NCI-H1092 treated with DMSO at 0.1 percent for 48 hours (cell line): ENCODE data around the gene HYAL3.

Experiments used
- DNase-seq: peaks from one replicate; lab custom pipeline; 2025; lab: John Stamatoyannopoulos, UW

Gene HYAL3

GRCh38 chr3:50327943-50328691 lies 28.9 kb upstream of the HYAL3 start, which contains the start of gene TUSC2:
TSS of gene TUSC2 (minus strand) at chr3:50328223. CDS start at chr3:50328099, 124 bp downstream.
- peak; percentile 89 for DNase-seq

GRCh38 chr3:50327129-50327528 lies 27.9 kb upstream of the HYAL3 start:
- no peak for DNase-seq

DNA sequence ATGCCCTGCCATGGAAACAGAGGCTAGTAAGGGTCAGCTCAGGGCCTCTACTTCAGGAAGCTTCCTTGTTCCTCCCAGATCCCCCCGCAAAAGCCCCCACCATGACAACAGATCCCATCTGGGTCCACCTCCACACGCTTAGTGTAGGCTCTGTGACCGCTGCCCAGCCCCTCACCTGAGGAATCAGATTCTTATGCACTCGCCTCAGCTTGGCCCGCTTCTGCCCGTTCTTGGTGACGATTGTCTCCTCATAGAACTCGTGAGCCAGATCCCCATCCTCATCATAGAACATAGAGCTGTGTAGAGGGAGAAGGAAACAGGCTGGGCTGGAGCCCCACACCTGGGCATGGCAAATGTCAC lies 27.0 kb upstream of the HYAL3 start:
- no peak for DNase-seq

DNA sequence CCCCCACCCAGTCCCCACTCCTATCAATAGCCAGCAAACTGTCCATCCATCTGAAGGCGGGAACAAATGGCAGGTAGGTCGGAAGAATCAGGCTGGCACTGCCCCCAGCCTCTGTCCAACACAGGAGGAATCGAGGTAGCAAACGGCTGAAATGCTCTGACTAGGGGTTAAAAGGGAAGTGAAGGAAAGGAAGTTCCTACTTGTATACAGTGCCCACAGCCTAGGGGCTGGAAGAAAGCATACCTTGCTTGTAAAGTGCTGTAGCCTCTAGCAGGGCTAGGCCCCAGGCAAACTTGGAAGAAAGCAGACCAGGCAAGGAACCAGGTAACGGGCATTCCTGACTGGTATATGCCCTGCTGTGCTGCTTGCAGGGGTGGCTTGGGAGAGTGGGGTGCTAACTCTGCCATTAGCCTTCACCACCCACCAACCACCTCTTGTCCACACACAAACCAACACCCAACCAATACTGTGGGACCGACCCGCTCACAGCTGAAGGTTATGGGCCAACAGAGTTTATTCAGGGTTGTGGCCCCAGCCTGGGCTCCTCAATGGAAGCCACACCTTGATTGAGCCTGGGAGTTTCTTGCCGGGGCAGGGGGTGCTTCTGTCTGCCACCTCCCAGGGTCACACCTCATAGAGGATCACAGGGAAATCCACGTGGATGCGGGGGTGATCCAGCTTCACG lies 26.4 kb upstream of the HYAL3 start:
- no peak for DNase-seq

DNA sequence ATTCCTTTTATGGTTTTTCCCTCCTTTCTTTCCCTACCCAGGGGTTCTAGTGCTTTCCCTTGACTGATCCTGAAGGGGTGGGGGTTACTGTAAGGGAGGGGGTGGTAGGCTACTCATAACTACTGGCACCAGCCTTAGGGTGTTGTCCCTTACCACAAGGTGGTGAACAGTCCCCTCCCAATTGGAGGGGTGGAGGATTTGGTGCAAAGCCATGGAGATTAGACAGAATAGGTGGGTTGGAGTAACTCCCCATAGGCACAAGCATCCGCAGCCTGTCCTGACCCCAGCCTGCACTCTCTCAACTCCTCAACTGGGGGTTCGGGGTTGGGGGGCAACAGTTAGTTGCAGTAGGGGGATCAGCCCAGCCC lies 25.9 kb upstream of the HYAL3 start:
- no peak for DNase-seq

DNA sequence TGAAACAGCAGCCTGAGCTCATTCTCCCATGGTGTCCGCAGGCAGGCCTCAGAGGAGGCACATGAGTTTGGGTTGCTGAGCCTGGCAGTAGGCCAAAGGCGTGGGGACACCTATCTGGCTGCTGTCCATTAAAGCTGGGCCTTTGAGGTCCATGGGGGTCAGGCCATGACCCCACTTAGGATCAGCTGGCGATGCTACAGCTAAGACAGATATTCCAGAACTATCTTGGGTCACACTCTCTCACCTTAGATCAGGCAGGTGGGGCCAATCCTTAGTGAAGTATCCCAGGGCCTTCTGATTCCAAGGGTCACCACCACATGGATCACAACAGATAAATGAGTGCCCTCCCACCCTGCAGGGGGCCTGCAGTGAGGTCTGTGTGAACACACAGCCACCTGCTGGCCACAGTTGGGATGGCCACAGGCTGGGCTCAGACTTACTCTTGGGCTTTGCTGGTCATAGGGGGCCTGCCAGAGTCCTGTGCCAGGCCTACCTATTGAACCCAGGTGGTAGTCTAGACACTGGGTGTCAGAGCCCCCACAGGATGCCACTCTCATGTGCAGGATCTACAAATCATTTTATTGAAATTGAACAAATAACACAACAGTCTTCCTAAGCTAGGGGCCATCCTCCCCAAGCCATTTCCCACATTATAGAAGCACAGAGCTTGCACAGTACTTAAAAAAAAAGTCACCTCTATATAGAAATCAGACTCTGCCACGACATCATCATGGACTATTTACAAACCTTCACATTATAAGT lies 25.3 kb upstream of the HYAL3 start:
- peak; percentile 42 for DNase-seq

DNA sequence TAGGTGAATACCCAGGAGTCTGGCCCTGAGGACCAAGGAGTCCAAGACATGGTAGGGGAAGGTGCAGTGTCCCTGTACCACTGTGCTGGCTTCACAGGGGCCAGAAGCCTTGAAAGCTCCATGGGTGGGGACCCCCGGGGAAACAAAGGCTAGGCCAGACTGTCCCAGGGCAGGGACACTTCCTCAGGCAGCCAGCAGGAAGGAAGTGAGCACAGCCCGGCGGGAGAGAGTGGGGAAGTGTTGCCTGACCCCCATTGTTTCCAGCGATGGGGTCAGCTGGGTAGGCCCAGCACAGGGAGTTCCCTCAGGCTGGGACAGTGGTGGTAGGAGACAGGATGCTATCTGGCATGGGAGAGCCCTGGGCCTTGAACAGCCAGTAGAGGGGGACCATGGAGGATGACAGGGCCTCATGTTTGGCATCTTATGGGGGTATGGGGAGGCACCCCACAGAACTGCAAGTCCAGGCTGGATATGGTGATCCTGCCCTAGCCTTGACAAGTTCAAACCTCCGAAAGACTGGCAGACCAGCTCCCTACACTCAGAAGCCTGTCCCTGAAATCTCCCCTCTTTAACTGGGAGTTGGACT lies 24.5 kb upstream of the HYAL3 start:
- no peak for DNase-seq

- no peak for DNase-seq
Observed at GRCh38 chr3:50323092-50323600, 23.9 kb upstream of the HYAL3 start.

DNA sequence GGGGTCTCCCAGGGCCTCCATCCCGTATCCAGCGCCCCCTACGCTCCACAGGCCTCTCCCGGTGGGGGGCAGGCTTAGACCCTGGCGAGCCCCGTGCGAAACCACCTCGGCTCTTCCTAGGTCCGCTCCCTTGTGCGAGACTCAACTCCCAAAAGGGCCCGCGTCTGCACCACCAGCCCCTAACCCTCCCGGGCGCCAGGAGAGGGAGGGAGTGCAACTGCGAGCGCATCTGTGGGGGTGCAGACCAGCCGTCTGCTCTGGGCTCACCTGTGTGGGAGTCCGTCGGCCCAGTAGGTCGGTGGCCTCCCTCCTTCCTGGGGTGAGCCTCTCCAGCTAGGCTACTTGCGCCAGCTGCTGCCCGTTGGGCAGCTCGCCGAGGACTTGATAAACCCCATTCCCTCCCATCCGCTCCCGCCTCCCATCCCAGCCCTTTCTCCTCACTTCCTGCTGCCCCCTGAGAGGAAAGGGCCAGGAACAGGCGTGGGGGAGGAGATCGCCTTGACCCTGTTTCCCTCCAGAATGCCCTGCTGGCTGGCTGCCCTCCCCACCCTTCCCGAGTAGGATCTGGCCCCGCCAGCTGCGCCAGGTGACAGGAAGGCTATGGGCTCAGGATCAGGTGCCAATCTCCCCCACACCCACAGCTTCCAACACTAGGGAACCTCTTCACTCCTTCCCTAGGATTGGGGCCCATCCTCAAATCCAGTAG lies 23.3 kb upstream of the HYAL3 start, which contains the start of gene HYAL2:
Gene HYAL2 (minus strand): TSS at position 360 of the 706 bp plus-strand sequence. CDS start 2,256 bp downstream, outside the sequence.
- DNase-seq: peak; percentile 33

- DNase-seq: no peak
Observed at GRCh38 chr3:50322115-50322385, 22.8 kb upstream of the HYAL3 start.

DNA sequence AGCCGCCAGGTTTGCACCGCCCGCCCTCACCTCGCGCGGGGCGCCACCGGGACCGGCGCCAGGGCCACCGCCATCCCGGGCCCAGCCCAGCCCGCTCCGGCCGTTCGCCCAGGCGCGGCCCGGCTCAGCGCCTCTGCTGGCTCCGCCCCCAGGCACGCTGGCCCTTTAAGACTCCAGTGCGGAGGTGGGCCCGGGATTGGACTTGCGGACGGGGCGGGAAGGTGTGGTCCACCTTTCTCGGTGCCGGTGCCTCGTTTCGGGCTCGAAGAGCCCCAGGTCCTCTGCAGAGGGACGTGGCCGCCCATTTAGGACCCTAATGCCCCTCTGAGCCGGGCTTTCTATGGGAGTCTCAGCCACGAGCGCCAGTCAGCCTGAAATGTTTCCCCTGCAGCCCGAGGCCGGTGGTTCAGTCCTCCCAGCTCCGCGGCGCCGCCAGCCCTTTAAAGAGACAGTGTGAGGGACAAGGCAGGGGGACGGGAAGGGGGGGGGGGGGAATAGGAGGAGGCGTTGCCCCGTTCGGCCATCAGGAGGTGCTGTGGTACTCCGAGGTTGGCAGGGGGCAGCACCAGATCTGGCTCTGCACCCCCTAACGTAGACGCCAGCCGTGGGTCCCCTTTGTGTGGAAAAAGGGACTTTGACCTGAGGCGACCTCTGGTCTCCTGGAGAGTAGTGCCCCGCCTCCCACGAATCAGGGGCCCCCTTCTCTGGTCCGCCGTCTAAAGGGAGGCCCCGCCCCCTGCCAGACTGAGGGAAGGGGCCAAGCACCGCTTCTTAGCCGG lies 22.3 kb upstream of the HYAL3 start:
- DNase-seq: peak; percentile 86

DNA sequence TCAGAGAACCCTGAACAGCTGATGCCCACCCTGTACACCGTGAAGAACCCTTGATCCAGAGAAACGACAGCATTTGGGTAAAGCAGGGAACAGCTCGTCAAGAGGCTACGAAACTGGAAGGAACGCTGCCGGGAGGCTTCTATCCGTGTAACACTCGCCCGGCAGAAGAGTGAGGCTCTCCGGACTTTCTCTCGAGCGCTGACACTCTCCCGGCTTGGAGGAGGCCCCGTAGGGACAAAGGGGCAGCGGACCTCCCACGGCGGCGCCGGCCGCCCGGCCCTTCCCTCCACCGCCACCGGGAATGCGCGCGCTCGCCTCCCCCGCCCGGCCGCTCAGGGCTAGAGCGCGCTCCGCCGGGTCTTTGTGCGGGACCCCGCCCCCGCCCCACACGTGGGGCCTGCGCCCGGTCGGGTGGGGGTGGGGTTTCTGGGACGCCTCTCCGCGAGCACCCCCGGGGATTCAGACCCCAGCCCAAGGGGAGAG lies 21.7 kb upstream of the HYAL3 start:
- DNase-seq: peak; percentile 38

GRCh38 chr3:50319894-50320625 lies 20.9 kb upstream of the HYAL3 start:
- DNase-seq: no peak

DNA sequence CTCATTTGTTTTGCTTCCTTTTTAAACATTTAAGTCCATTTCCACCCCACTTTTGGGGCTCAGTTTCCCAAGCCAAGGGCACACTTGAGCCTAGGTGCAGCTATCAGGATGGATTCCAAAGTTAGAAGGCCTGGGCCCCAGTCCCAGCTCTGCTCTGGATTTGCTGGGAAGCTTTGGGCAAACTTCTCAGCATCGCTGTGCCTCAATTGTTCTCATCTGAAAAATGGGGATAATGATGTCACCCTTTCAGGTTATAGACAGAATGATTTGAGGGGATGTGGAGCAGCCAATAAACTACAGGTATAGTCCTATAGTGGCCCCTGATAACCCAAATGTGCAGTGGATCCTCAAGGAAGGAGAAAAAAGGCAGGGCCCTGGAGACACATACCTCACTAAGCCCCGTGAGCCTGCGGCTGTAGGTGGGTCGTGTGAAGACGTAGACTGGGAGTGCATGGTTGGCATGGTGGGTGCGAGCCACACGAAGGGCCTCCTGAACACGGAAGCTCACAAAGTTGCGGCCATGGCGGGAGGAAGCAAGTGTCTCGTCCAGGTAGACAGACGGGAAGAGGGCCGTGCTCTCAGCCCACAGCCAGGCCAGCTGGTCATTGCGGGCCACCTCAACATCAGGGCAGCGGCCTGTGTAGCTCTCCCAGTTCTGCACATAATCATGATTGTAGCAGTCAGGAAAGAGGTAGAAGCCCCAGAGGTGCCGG lies 20.1 kb upstream of the HYAL3 start:
- DNase-seq: no peak

DNA sequence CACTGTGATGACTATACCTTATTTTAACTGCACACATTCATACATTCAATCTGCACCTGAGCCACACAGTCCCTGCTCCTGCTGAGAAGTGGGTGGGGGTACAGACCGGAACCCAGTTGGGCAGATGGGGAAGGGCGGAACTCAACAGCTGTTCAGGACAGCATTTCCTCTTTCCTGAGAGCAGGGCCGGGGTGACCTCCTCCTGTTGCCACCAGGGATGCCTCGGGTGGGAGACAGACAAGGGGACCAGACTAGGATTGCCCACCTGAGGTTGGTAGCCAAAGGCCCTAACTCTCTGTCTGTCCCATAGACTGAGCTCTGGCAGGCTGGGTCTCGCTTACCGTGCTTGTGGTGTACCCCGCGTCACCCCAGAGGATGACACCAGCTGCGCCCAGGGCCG lies 19.4 kb upstream of the HYAL3 start:
- DNase-seq: no peak

DNA sequence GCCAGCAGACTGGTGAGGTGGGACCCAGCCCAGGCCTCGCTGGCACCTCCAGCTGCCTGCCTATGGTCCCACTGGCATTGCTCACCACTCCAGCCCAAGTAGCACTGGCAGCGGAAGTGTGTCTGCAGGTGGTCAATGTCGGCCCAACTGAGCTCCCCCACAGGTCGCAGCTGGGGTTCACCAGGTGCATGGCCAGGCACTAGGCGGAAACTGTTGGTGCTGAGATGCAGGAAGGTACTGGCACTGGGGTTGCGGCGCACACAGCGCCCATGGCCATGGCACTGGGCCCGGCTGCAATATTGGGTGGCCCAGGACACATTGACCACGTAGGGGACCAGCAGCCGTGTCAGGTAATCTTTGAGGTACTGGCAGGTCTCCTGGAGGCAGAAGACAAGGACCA lies 19.0 kb upstream of the HYAL3 start:
- no peak for DNase-seq

GRCh38 chr3:50317300-50317699 lies 18.1 kb upstream of the HYAL3 start:
- DNase-seq: no peak

- no peak for DNase-seq
Observed at GRCh38 chr3:50316657-50317242, 17.5 kb upstream of the HYAL3 start.

DNA sequence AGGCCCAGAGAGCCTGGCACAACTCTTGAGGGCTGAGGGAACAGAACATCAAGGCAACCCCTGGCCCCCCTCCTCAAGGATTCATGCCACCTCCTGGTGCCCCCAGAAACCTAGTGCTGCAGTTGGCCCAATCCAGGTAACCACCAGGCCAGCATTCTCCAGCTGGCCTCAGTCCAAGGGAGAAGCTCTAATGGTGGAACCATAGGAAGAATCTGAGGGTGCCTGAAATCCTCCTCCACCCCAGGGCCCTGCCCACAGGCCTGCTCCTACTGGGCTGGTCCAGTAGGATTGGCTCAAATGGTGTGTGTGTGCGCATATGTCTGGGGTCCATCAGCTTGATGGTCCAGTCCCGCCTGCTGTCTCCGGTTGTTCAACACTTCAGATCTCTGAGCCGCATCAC lies 15.6 kb upstream of the HYAL3 start:
- no peak for DNase-seq
